ENCODE measurements around the gene TRPV6. TPM values are rescaled to one million over a fixed set of nuclear protein-coding genes. Genes with fewer than 3 reads are reported as not detected.

Gene TRPV6
- total and polyA plus RNA-seq, 2 of the 4 experiments (the other 2 are of a cell fraction), result 0.03 TPM; not detected in 1

DNA sequence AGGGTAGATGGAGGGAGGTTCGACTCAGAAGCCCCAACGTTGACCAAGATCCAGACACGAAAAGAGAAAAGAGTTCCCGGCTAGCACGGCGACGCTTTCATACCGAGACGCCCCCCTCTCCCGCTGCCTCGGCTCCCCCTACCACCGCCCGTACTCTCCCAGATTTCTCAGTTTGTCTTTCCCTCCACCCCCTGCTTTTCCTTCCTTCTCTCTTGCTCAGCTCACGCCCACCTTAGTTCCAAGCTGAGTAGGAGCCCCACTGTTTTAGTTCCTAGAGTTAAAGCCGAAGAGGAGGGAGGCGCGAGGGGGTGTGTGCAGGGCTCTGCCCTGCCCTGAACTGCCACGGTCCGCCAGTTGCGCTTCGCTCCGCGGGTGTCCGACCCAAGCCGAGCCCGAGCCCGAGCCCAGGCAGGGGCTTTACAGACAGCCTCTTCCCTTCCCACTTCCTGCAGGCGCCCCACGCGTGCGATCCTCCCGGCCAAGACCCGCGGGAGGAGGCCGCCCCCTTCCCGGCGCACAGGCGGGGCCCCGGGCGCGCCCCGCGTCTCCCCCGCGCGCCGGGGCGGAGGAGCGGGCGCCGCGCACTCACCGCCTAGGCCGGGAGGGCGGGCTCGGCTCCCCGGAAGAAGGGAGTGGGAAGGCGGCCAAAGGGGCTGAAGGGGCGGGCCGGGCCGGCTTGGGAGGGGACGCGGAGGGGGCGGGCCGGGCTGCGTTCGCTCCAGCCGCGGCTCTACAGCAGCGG lies 31.0 kb downstream of the TRPV6 start, which contains the start of gene EPHB6:
EPHB6 (plus strand) TSS at position 705 of the 742 bp plus-strand sequence. CDS start 8,152 bp downstream, outside the sequence.
- Histone ChIP-seq H3K36me3 (ENCODE audit: control insufficient read depth, insufficient read depth, low read length) (no peaks in the 10 kb centered on the region), H3K4ac (ENCODE audit: low read depth, low read length) (no peak within 1 kb of the TSS; the same call in 1 of the 2 replicates), H3K27ac (ENCODE audit: insufficient read depth, low read length) (no peak within 1 kb of the TSS), H3K9me3 (ENCODE audit: control insufficient read depth, insufficient read depth, low read length) (no peaks in the 10 kb centered on the region), H2BK5ac (ENCODE audit: low read depth, low read length, poor library complexity, severe bottlenecking) (no peak within 1 kb of the TSS), H3K23ac (ENCODE audit: low read depth, low read length) (no peak within 1 kb of the TSS), H3K9ac (ENCODE audit: low read depth, low read length) (peak within 1 kb of the TSS; percentile 51; the same call in 1 of the 2 replicates), H3K4me1 (ENCODE audit: control insufficient read depth, insufficient read depth, low read length) (no peaks in the 10 kb centered on the region), H4K91ac (ENCODE audit: insufficient read depth, low read depth, low read length) (no peak within 1 kb of the TSS), H4K20me1 (ENCODE audit: insufficient read depth, low read length) (no peaks in the 10 kb centered on the region), H3K4me3 (ENCODE audit: insufficient read depth, low read depth, low read length) (peak within 1 kb of the TSS; percentile 50), H2BK120ac (ENCODE audit: low read depth, low read length) (no peak within 1 kb of the TSS), H3K56ac (ENCODE audit: extremely low read depth, insufficient read depth, low read length) (peak within 1 kb of the TSS; percentile 40; the same call in 1 of the 2 replicates), H4K5ac (ENCODE audit: low read depth, low read length) (no peak within 1 kb of the TSS), H3K79me1 (ENCODE audit: low read depth in 1 of 2, low read length in 2 of 2) (no peaks in the 10 kb centered on the region), H2BK15ac (ENCODE audit: low read depth, low read length) (no peak within 1 kb of the TSS), H3K9me1 (ENCODE audit: insufficient read depth, low read length) (no peaks in the 10 kb centered on the region), H4K8ac (ENCODE audit: low read depth in 2 of 2, low read length in 2 of 2) (no peak within 1 kb of the TSS), H3K27me3 (ENCODE audit: control insufficient read depth, insufficient read depth, low read length) (peaks cover 13% of the 10 kb centered on the region), H2BK20ac (ENCODE audit: low read depth, low read length) (no peak within 1 kb of the TSS), H2AFZ (replicated peaks; ENCODE audit: low read length, poor library complexity) (peak within 1 kb of the TSS; percentile 94), H2AK5ac (ENCODE audit: low read depth, low read length) (no peak within 1 kb of the TSS), H3K18ac (ENCODE audit: low read depth, low read length) (no peak within 1 kb of the TSS), H2AK9ac (replicated peaks; ENCODE audit: low read depth, low read length, poor library complexity) (peak within 1 kb of the TSS; percentile 63), H3K4me2 (ENCODE audit: low read depth, low read length) (peak within 1 kb of the TSS; percentile 84), H3K14ac (replicated peaks; ENCODE audit: low read depth, low read length) (no peak within 1 kb of the TSS)
- no peak for TF ChIP-seq SMC3 (IDR thresholded peaks at IDR 0.05; ENCODE audit: low read depth, low read length)
- no peak for TF ChIP-seq FOS (IDR thresholded peaks at IDR 0.05; ENCODE audit: low read depth, low read length)
- ATAC-seq (ENCODE audit: low read depth), result peak; percentile 81
- no TSS peak for BruUV-seq (replicated peaks)
- WGBS, 2 experiments (ENCODE audit: extremely low coverage in 2 of 2, insufficient read length in 1 of 2), result 0% methylated on average over 16 of the region's 70 CpGs; no CpG with 5 or more reads in 1 of the 2 experiments
- DNase-seq, result peak; percentile 15
- ChIA-PET POLR2A (ENCODE audit: unreplicated experiment) (no interaction called here), CTCF (no interaction called here)
- in situ Hi-C loops (cut with MboI; ENCODE audit: low sequenced_read_pairs), result loop anchor here (10.0 kb wide), 1 partner anchor 360 kb away; no protein-coding TSS in a partner anchor
- intact Hi-C loops (cut with micrococcal nuclease), result loop anchor here (1.0 kb wide), 2 partner anchors 149 to 361 kb away; no protein-coding TSS in a partner anchor
- dilution Hi-C loops (cut with HindIII; ENCODE audit: low sequenced_read_pairs, unreplicated experiment), result no loop called here
